ENCODE results near the gene DTWD2. TPM values are rescaled to one million over a fixed set of nuclear protein-coding genes. Genes with fewer than 3 reads are reported as not detected.

The DTWD2 gene
- total RNA-seq, 1 experiment from 2014 or later = 4.9 TPM

DNA sequence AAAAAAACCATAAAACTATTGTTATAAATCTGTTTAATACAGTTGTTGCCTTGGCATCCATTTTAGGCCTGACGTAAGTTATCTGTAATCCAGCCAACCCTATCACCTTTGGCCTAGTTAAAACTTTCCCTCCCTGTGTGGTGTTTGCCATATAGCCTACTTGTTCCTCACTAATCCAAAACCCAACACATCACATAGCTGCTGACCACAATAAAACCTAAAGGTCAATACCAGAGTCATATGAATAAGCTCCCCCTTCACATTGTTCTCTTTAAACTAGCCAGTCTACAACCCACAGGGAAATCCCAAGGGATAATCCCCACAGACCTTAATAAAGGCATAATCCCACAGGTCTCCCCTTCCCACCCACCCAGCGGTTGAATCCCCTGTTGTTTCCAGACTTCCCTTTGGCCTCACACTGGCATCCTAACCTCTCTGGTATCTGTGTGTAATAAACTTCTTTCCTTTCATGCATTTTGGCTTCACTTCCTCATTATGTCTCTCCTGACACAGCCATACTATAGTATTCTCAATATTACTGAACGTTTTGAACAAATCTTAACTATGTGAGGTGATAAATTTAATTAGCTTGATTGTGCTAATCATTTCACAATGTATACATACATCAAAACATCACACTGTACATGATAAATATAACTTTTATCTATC lies 50.8 kb downstream of the DTWD2 start:
- Histone ChIP-seq H3K4me1 (replicated peaks; ENCODE audit: insufficient read depth) (no peaks in the 10 kb centered on the region), H3F3A (ENCODE audit: insufficient read depth, low read depth) (no peaks in the 10 kb centered on the region), H3K9me2 (ENCODE audit: insufficient read depth) (no peaks in the 10 kb centered on the region), H3K9me3 (ENCODE audit: insufficient read depth, low read depth) (no peaks in the 10 kb centered on the region; the same call in 1 of the 2 replicates), H3K36me3 (ENCODE audit: low read depth) (no peaks in the 10 kb centered on the region), H3K4me2 (no peak overlapping the region), H3K79me2 (ENCODE audit: low read depth) (no peaks in the 10 kb centered on the region), H3K27ac (no peak overlapping the region), H2AFZ (no peak overlapping the region), H3K4me3 (no peak overlapping the region), H4K20me1 (ENCODE audit: insufficient read depth) (no peaks in the 10 kb centered on the region), H3K27me3 (ENCODE audit: insufficient read depth, low read depth) (no peaks in the 10 kb centered on the region)
- ChIA-PET CTCF (interaction anchor here (0.6 kb wide), 1 partner anchor 39 kb away, joined by 8 read pairs; no protein-coding TSS in a partner anchor), POLR2A (ENCODE audit: unreplicated experiment) (no interaction called here)
- no peak for DNase-seq
- no peak for TF ChIP-seq EZH2 (IDR thresholded peaks at IDR 0.05; ENCODE audit: low read depth)
- TF ChIP-seq, protein P1, sequence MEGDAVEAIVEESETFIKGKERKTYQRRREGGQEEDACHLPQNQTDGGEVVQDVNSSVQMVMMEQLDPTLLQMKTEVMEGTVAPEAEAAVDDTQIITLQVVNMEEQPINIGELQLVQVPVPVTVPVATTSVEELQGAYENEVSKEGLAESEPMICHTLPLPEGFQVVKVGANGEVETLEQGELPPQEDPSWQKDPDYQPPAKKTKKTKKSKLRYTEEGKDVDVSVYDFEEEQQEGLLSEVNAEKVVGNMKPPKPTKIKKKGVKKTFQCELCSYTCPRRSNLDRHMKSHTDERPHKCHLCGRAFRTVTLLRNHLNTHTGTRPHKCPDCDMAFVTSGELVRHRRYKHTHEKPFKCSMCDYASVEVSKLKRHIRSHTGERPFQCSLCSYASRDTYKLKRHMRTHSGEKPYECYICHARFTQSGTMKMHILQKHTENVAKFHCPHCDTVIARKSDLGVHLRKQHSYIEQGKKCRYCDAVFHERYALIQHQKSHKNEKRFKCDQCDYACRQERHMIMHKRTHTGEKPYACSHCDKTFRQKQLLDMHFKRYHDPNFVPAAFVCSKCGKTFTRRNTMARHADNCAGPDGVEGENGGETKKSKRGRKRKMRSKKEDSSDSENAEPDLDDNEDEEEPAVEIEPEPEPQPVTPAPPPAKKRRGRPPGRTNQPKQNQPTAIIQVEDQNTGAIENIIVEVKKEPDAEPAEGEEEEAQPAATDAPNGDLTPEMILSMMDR (conservative IDR thresholded peaks at IDR 0.05) = no peak
- BruUV-seq (replicated peaks) = no TSS peak
- intact Hi-C loops (cut with micrococcal nuclease; ENCODE audit: unreplicated experiment) = no loop called here

DNA sequence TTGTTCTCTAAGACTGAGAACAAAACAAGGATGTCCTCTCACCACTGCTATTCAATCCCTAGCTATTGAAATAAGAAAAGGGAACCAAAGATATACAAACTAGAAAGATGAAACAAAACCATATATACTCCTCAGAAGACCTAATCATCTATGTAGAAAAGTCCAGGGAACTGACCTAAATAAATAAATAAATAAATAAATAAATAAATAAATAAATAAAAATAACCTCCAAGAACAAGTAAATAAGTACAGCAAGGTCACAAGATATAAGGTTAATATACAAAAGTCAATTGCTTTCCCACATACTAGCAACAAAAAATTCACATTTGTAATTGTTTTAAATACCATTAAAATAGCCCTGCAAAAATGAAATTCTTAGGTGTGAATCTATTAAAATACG lies 54.6 kb downstream of the DTWD2 start:
- DNase-seq = no peak
- Histone ChIP-seq H3K27me3 (ENCODE audit: insufficient read depth, low read depth) (no peaks in the 10 kb centered on the region), H3K9me3 (ENCODE audit: insufficient read depth, low read depth) (no peaks in the 10 kb centered on the region), H3K4me3 (no peak overlapping the region), H3K36me3 (ENCODE audit: low read depth) (no peaks in the 10 kb centered on the region), H3K4me1 (replicated peaks; ENCODE audit: insufficient read depth) (no peaks in the 10 kb centered on the region), H3F3A (ENCODE audit: insufficient read depth, low read depth) (no peaks in the 10 kb centered on the region), H2AFZ (no peak overlapping the region), H3K9me2 (ENCODE audit: insufficient read depth) (no peaks in the 10 kb centered on the region), H4K20me1 (ENCODE audit: insufficient read depth) (no peaks in the 10 kb centered on the region), H3K4me2 (no peak overlapping the region), H3K79me2 (ENCODE audit: low read depth) (no peaks in the 10 kb centered on the region), H3K27ac (no peak overlapping the region)
- TF ChIP-seq, protein P1 (conservative IDR thresholded peaks at IDR 0.05) = no peak
- no peak for TF ChIP-seq EZH2 (IDR thresholded peaks at IDR 0.05; ENCODE audit: low read depth)
- intact Hi-C loops (cut with micrococcal nuclease; ENCODE audit: unreplicated experiment) = no loop called here
- no TSS peak for BruUV-seq (replicated peaks)
- ChIA-PET CTCF (no interaction called here), POLR2A (ENCODE audit: unreplicated experiment) (no interaction called here)

DNA sequence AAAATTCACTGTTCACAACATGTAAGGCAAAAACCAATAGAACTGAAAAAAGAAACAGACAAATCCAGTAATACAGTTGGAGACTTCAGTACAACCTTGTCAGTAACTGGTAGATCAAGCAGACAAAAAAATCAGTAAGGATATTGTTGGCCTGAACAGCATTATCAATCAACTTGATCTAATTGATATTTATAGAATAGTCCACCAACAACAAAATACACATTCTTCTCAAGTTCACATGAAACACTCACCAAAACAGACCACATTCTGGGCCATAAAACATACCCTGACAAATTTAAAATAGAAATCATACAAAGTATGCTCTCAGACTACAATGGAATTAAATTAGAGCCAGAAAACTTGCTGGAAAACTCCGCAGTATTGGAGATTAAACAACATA lies 56.8 kb downstream of the DTWD2 start:
- no peak overlapping the region for H3K4me2 ChIP-seq
- DNase-seq = no peak
- no peaks in the 10 kb centered on the region for H4K20me1 ChIP-seq (ENCODE audit: insufficient read depth)
- no peak overlapping the region for H3K27ac ChIP-seq
- no peak overlapping the region for H3K4me3 ChIP-seq
- TF ChIP-seq EZH2 (IDR thresholded peaks at IDR 0.05; ENCODE audit: low read depth) = no peak
- TF ChIP-seq, protein P1 (conservative IDR thresholded peaks at IDR 0.05) = no peak
- no peaks in the 10 kb centered on the region for H3F3A ChIP-seq (ENCODE audit: insufficient read depth, low read depth)
- no peaks in the 10 kb centered on the region for H3K4me1 ChIP-seq (replicated peaks; ENCODE audit: insufficient read depth)
- no peak overlapping the region for H2AFZ ChIP-seq
- H3K27me3 ChIP-seq (ENCODE audit: insufficient read depth, low read depth) = no peaks in the 10 kb centered on the region
- BruUV-seq (replicated peaks) = no TSS peak
- ChIA-PET POLR2A (ENCODE audit: unreplicated experiment) (no interaction called here), CTCF (no interaction called here)
- intact Hi-C loops (cut with micrococcal nuclease; ENCODE audit: unreplicated experiment) = no loop called here
- H3K9me2 ChIP-seq (ENCODE audit: insufficient read depth) = no peaks in the 10 kb centered on the region
- H3K9me3 ChIP-seq (ENCODE audit: insufficient read depth, low read depth) = no peaks in the 10 kb centered on the region
- no peaks in the 10 kb centered on the region for H3K79me2 ChIP-seq (ENCODE audit: low read depth)
- no peaks in the 10 kb centered on the region for H3K36me3 ChIP-seq (ENCODE audit: low read depth)
